Hepatic stellate cell (primary cell): ENCODE data around the gene GNAL.
"Not testable (repeated sequence)": the region's sequence is repeated elsewhere in the genome, so short reads cannot be mapped to it uniquely, and the experiment has no call there.

Source experiments
- DNase-seq: peaks from one replicate; pipeline ENCODE4 v3.0.0; 2011; ENCODE audit warnings: low spot score

Gene GNAL

DNA sequence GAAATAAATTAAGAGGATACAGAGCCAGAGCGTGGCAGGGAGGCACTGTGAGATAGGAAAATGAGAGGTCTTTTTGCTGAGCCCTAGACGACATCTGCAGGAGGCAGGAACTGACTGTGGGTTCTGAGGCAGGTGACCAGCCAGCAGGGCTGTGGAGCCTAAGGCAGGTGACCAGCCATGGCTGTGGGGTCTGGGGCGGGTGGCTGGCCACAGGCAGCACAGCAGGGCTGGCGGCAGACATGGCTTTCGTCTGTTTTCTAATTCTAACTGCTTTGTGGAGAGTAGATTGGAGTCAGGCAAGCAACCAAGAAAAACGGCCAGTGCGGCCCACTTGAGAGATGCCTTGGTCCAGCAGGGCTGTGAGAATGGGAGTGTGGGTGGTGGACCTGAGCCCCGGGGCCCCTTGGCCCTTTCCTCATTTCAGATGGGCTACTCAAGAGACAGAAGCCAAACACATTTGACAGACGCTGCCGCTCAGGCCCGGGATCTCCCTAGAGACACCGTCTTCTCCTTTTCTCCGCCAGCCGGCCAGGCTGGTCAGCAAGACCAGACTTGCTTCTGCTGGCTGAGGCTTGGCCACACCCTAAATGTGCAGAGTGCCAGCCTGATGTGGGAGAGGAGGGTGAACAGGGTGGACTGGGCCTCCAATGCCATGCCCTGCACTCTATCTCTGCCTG, 19.7 kb upstream of the GNAL start:
- DNase-seq: no peak

- no peak for DNase-seq
Observed at GRCh38 chr18:11669948-11670275, 19.2 kb upstream of the GNAL start.

DNA sequence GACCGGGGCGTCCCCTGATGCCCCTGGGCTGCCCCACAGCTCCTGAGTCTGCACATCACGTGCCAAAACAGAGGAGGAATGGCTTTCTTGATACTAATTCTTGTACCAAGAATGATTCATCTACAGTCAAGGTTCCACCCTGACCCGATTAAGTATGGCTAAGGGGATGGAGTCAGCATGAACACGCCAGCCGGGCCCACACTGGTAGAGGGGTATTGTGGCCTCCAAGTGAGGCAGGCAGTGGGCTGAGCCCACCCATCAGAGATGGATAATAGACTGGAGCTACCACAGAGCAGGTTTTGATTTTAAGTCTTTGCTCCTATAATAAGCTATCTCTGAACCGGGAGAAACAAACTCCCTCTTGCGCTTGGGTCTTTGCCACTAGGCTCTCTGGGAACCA, 17.9 kb upstream of the GNAL start:
- DNase-seq: no peak

DNA sequence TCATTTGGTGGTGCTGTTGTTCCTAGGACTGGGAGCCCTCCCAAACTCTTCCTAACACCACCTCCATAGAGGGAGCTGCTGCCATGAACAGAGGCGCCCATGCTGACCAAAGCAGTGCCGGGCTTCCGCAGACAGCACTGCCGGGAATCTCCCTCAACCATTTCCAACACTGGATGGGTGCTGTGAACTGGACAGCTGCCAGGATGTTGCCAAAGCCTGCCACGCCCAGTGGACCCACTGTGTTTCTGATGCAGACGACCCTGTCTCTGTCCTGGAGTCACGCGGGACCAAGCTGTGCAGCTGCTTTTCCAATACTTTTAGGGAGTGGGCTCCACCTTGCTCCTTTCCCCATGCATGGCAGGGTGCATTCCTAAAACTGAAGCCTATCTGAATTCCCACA, 16.9 kb upstream of the GNAL start:
- DNase-seq: no peak

GRCh38 chr18:11672846-11673454, 16.1 kb upstream of the GNAL start:
- DNase-seq: no peak

GRCh38 chr18:11673560-11673959, 15.5 kb upstream of the GNAL start:
- no peak for DNase-seq

- DNase-seq: no peak
Observed at GRCh38 chr18:11674119-11674518, 14.9 kb upstream of the GNAL start.

GRCh38 chr18:11676386-11676785, 12.7 kb upstream of the GNAL start:
- no peak for DNase-seq

DNA sequence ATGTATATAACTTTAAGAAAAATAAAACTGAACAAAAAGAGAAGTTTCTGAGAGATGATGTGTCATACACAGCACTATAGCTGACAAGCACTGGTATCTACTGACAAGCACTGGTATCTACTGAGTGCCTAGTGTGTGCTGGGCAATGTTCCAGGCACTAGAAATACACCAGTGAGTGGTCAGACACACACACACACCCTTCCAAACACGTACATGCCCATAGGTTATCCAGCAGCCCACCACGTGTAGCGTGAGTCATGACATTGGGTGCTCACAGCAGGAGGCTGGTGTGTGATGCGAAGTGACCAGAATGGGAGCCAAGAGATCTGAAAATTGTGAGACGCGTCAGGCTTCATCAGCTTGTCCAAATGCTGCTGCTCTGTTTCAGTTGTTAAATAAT, 12.2 kb upstream of the GNAL start:
- no peak for DNase-seq

DNA sequence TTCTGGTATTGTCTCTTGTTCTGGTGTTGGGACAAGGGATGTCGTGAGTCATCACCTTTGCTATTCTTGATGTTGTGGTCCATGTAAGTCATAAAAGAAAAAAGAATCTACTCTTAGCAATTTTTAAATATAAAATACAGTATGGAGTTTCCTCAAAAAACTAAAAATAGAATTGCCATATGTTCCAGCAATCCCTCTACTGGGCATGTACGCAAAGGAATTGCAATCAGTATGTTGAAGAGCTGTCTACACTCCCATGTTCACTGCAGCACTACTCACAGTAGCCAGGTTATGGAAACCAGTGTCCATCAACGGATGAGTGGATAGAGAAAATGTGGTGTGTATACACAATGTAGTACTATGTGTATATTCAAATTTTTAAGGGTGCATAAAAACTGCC, 10.9 kb upstream of the GNAL start:
- DNase-seq: no peak

GRCh38 chr18:11689669-11690565, 853 bp downstream of the GNAL start:
- no peak for DNase-seq

- not testable (repeated sequence) for DNase-seq
Observed at GRCh38 chr18:11690660-11691059, 1.6 kb downstream of the GNAL start.

DNA sequence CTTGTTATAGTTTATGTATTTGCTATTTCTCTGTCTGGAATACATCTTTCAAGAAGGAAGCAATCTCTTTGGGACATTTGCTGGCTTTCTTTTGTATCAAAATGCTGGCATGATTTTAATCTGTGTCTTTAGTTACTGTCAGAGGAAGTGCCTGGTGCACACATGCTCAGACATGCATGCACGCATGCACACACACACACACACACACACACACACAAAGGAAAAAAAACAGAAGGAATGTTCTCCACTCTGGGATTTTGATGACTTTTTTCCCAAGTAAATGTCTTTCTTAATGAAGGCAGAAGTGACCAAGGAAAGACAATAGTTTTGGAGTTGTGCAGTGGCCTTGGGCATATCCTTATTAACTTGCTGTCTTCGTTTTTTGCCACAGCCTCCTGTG, 6.7 kb downstream of the GNAL start:
- DNase-seq: no peak

- no peak for DNase-seq
Observed at GRCh38 chr18:11696451-11696850, 7.4 kb downstream of the GNAL start.

DNA sequence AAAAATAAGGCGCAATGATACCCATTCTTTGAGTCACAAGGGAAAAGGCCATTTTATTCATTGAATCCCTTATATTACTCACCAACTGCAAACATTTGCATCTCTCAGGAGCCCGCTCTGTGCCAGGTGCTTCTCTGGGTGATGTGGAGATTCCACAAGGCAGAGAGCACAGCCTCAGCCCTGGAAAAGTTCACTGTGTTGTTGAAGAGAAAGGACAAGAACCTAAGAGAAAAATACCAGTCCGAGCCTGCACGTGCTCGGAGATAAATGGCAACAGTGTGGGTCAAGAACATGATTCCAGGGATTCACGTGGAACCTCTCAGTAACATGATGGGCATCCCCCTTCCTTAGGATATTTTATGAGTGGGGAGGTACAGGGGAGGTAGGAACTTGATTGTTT, 11.8 kb downstream of the GNAL start:
- DNase-seq: no peak

DNA sequence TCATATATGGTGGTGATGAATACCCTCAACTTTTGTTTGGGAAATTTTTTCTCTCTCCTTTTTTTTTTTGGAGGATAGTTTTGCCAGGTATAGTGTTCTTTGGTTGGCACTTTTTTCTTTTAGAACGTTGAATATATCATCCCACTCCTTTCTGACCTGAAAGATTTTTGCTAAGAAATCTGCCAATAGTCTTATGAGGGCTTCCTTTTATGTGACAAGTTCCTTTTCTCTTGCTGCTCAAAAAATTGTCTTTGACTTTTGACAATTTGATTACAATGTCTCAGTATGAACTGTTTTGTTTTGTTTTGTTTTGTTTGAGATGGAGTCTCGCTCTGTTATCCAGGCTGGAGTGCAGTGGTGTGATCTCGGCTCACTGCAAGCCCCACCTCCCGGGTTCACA, 21.5 kb downstream of the GNAL start:
- DNase-seq: no peak

- DNase-seq: no peak
Observed at GRCh38 chr18:11713756-11714155, 24.7 kb downstream of the GNAL start.

DNA sequence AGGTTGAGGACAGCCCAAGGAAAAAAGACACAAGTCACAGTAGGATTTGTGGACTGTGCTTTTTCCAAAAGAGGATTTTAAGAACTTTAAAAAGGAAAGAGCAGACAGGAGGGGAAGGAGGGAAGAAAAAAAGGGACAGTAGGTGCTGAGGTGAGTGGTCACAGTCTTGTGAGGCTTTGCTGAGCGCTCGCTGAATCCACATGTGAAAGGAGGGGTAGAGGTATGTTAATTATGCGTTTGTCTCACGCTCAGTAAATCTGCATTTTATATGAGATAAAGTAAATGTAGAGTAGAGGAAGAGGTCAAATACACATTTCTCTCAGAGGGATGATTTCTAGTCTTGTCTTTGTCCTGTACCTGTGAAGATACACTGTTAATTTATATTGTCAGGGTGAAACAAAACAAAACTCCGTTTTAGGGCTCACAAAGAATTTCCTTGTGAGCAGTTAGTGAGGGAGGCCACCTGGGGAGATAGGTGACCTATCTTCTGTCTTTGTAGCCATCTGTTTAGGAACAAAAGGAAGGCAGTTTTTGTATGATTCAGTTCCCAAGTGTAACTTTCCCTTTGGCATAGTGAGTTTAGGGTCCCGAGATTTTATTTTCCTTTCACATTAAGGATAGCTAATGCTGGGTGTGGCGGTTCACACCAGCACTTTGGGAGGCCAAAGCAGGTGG, 25.3 kb downstream of the GNAL start:
- DNase-seq: no peak

GRCh38 chr18:11716767-11717315, 27.8 kb downstream of the GNAL start:
- not testable (repeated sequence) for DNase-seq

GRCh38 chr18:11719050-11719449, 30.0 kb downstream of the GNAL start:
- no peak for DNase-seq

DNA sequence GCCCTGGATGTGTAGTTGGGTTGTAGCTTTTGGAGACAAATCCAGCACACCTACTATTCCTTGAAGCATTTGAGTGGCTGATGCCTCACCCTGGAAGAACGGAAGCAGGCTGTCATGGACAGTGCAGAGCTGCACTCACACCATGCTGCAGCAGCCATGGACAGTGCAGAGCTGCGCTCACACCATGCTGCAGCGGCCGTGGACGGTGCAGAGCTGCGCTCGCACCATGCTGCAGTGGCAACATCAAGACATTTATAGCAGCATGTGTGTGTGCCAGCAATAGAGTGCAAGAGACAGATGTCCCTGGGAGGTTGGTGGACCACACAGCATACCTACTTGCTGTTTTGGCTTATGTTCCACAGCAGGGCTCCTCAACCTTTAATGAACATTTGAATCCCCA, 30.6 kb downstream of the GNAL start:
- no peak for DNase-seq

GRCh38 chr18:11721720-11722119, 32.7 kb downstream of the GNAL start:
- DNase-seq: no peak
